ENCODE measurements around the gene OR5V1. TPM values are rescaled to one million over a fixed set of nuclear protein-coding genes. Genes with fewer than 3 reads are reported as not detected.
"Not testable (repeated sequence)": the region's sequence is repeated elsewhere in the genome, so short reads cannot be mapped to it uniquely, and the experiment has no call there.

Gene OR5V1
- total RNA-seq, 1 experiment from 2014 or later, result not detected

DNA sequence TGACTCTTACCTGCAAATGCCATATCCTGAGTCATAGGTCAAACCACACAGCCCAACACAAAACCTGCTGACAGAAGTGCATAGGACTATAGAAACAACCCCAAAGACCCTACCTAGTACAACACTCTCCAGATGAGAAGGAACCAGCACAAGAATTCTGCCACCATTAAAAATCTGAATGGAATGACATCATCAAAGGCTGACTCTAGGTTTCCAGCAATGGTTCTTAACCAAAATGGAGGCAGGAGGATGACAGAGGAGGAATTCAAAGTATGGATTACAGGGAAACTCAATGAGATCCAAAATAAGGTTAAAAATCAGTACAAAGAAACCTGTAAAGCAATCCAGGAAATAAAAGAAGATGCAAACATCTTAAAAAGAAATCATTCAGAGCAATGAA is 36.0 kb downstream of the OR5V1 start:
- no peaks in the 10 kb centered on the region for H3K27me3 ChIP-seq (replicated peaks; ENCODE audit: control insufficient read depth, insufficient read depth, low read length)
- H3K4me1 ChIP-seq, result no peaks in the 10 kb centered on the region
- Mint-ChIP-seq H3K9me3 (ENCODE audit: unreplicated experiment) (no peaks in the 10 kb centered on the region), H3K27me3 (ENCODE audit: insufficient read depth, unreplicated experiment) (peaks cover 2% of the 10 kb centered on the region), H3K4me1 (ENCODE audit: low read depth, unreplicated experiment) (no peaks in the 10 kb centered on the region), H3K36me3 (ENCODE audit: insufficient read depth, unreplicated experiment) (no peaks in the 10 kb centered on the region), H3K27ac (ENCODE audit: unreplicated experiment) (no peak overlapping the region), H3K4me3 (ENCODE audit: unreplicated experiment) (no peak overlapping the region)
- no peaks in the 10 kb centered on the region for H3K36me3 ChIP-seq (ENCODE audit: control insufficient read depth, insufficient read depth, low read length)
- no peak overlapping the region for H3K4me3 ChIP-seq (ENCODE audit: low read depth, low read length)
- no TSS peak for BruUV-seq (replicated peaks)
- ChIA-PET CTCF (no interaction called here), POLR2A (no interaction called here)
- intact Hi-C loops (cut with micrococcal nuclease; ENCODE audit: unreplicated experiment), result no loop called here
- DNase-seq, result no peak
- TF ChIP-seq, protein P1, sequence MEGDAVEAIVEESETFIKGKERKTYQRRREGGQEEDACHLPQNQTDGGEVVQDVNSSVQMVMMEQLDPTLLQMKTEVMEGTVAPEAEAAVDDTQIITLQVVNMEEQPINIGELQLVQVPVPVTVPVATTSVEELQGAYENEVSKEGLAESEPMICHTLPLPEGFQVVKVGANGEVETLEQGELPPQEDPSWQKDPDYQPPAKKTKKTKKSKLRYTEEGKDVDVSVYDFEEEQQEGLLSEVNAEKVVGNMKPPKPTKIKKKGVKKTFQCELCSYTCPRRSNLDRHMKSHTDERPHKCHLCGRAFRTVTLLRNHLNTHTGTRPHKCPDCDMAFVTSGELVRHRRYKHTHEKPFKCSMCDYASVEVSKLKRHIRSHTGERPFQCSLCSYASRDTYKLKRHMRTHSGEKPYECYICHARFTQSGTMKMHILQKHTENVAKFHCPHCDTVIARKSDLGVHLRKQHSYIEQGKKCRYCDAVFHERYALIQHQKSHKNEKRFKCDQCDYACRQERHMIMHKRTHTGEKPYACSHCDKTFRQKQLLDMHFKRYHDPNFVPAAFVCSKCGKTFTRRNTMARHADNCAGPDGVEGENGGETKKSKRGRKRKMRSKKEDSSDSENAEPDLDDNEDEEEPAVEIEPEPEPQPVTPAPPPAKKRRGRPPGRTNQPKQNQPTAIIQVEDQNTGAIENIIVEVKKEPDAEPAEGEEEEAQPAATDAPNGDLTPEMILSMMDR (IDR thresholded peaks at IDR 0.05; ENCODE audit: insufficient read depth in 1 of 2, low read depth in 1 of 2, low read length in 1 of 2, severe bottlenecking in 1 of 2, unreplicated experiment in 1 of 2), result no peak
- no peaks in the 10 kb centered on the region for H3K9me3 ChIP-seq

DNA sequence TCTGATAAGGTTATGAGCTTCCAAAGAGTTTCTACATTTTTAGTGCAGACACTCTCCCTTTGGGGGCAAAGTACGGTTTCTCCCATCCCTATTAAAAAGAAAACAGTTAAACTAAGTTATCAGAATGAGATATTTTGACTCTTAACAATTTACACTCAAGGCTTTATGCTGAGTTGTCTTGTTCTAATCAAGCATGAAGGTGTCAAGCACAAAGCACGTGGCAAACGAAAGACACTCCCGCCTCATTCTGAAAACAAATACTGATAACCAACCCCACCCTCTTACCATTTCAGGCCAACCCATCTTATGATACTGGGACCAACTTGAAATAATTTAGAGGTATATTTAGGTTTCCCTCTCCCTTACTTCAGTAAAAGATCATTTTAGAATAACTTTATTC is 42.9 kb downstream of the OR5V1 start:
- ChIA-PET POLR2A (no interaction called here), CTCF (no interaction called here)
- H3K9me3 ChIP-seq, result no peaks in the 10 kb centered on the region
- Mint-ChIP-seq H3K9me3 (ENCODE audit: unreplicated experiment) (no peaks in the 10 kb centered on the region), H3K4me3 (ENCODE audit: unreplicated experiment) (no peak overlapping the region), H3K36me3 (ENCODE audit: insufficient read depth, unreplicated experiment) (no peaks in the 10 kb centered on the region), H3K27me3 (ENCODE audit: insufficient read depth, unreplicated experiment) (no peaks in the 10 kb centered on the region), H3K27ac (ENCODE audit: unreplicated experiment) (no peak overlapping the region), H3K4me1 (ENCODE audit: low read depth, unreplicated experiment) (no peaks in the 10 kb centered on the region)
- intact Hi-C loops (cut with micrococcal nuclease; ENCODE audit: unreplicated experiment), result no loop called here
- H3K4me3 ChIP-seq (ENCODE audit: low read depth, low read length), result no peak overlapping the region
- TF ChIP-seq, protein P1 (IDR thresholded peaks at IDR 0.05; ENCODE audit: insufficient read depth in 1 of 2, low read depth in 1 of 2, low read length in 1 of 2, severe bottlenecking in 1 of 2, unreplicated experiment in 1 of 2), result no peak
- H3K27me3 ChIP-seq (replicated peaks; ENCODE audit: control insufficient read depth, insufficient read depth, low read length), result no peaks in the 10 kb centered on the region
- BruUV-seq (replicated peaks), result no TSS peak
- no peak for DNase-seq
- H3K4me1 ChIP-seq, result no peaks in the 10 kb centered on the region
- no peaks in the 10 kb centered on the region for H3K36me3 ChIP-seq (ENCODE audit: control insufficient read depth, insufficient read depth, low read length)

DNA sequence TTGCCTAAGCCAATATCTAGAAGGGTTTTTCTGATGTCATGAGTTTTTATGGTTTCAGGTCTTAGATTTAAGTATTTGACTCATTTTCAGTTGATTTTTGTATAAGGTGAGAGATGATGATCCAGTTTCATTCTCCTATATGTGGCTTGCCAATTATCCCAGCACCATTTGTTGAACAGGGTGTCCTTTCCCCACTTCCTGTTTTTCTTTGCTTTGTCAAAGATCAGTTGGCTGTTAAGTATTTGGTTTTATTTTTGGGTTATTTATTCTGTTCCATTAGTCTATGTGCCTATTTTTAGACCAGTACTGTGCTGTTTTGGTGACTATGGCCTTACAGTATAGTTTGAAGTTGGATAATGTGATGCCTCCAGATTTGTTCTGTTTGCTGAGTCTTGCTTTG is 45.3 kb downstream of the OR5V1 start:
- BruUV-seq (replicated peaks); H3K4me1 ChIP-seq; H3K4me1 Mint-ChIP-seq (ENCODE audit: low read depth, unreplicated experiment); H3K4me3 ChIP-seq (ENCODE audit: low read depth, low read length); H3K27ac Mint-ChIP-seq (ENCODE audit: unreplicated experiment); H3K9me3 ChIP-seq; CTCF ChIA-PET; H3K36me3 Mint-ChIP-seq (ENCODE audit: insufficient read depth, unreplicated experiment); intact Hi-C loops (cut with micrococcal nuclease; ENCODE audit: unreplicated experiment); H3K27me3 ChIP-seq (replicated peaks; ENCODE audit: control insufficient read depth, insufficient read depth, low read length); H3K36me3 ChIP-seq (ENCODE audit: control insufficient read depth, insufficient read depth, low read length); DNase-seq; H3K27me3 Mint-ChIP-seq (ENCODE audit: insufficient read depth, unreplicated experiment); POLR2A ChIA-PET; H3K9me3 Mint-ChIP-seq (ENCODE audit: unreplicated experiment); H3K4me3 Mint-ChIP-seq (ENCODE audit: unreplicated experiment): not testable (repeated sequence)

DNA sequence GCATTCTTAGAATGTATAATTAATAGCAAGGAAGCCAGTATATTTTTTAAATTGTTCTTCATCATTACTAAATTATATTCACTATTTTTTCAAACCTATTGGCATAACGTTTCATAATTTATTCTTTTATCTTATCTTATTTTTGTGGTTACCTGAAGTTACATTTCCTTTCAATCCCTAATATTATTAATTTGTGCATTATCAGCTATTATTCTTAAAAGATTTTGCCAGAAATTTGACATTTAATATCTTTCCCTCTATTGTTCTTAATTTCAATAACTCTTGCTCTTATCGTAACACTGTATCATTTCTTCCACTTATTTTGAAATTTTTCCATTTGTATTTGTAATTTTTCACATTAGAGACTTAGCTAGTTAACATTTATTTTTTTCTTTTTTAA is 48.7 kb downstream of the OR5V1 start:
- Mint-ChIP-seq H3K9me3 (ENCODE audit: unreplicated experiment) (no peaks in the 10 kb centered on the region), H3K27ac (ENCODE audit: unreplicated experiment) (no peak overlapping the region), H3K27me3 (ENCODE audit: insufficient read depth, unreplicated experiment) (peaks cover 3% of the 10 kb centered on the region), H3K4me1 (ENCODE audit: low read depth, unreplicated experiment) (no peaks in the 10 kb centered on the region), H3K4me3 (ENCODE audit: unreplicated experiment) (no peak overlapping the region), H3K36me3 (ENCODE audit: insufficient read depth, unreplicated experiment) (no peaks in the 10 kb centered on the region)
- ChIA-PET CTCF (no interaction called here), POLR2A (no interaction called here)
- Histone ChIP-seq H3K36me3 (ENCODE audit: control insufficient read depth, insufficient read depth, low read length) (no peaks in the 10 kb centered on the region), H3K9me3 (no peaks in the 10 kb centered on the region), H3K27me3 (replicated peaks; ENCODE audit: control insufficient read depth, insufficient read depth, low read length) (no peaks in the 10 kb centered on the region), H3K4me3 (ENCODE audit: low read depth, low read length) (no peak overlapping the region), H3K4me1 (no peaks in the 10 kb centered on the region)
- DNase-seq, result no peak
- TF ChIP-seq, protein P1 (IDR thresholded peaks at IDR 0.05; ENCODE audit: insufficient read depth in 1 of 2, low read depth in 1 of 2, low read length in 1 of 2, severe bottlenecking in 1 of 2, unreplicated experiment in 1 of 2), result no peak
- no TSS peak for BruUV-seq (replicated peaks)
- intact Hi-C loops (cut with micrococcal nuclease; ENCODE audit: unreplicated experiment), result no loop called here

Data from Caco-2 (cell line).